Fibroblast of skin of left quadriceps (primary cell): Measurements from ENCODE around the gene NPC2.

ENCODE experiments used
- DNase-seq, 2 experiments: peaks; one replicate each; pipeline ENCODE4 v3.0.0-alpha.2; 2013; ENCODE audit warnings: low read depth in 2 of 2

NPC2 gene

GRCh38 chr14:74503291-74503937 lies 10.3 kb upstream of the NPC2 start:
- DNase-seq, result no peak

- no peak for DNase-seq
Measured at GRCh38 chr14:74502236-74503019, 9.3 kb upstream of the NPC2 start.

- no peak for DNase-seq
Measured at GRCh38 chr14:74501691-74502090, 8.6 kb upstream of the NPC2 start.

GRCh38 chr14:74501135-74501614 lies 8.1 kb upstream of the NPC2 start:
- DNase-seq, result peak; percentile 67 to 71

GRCh38 chr14:74500417-74501134 lies 7.5 kb upstream of the NPC2 start:
- no peak for DNase-seq

- DNase-seq, result no peak
Measured at GRCh38 chr14:74495356-74495755, 2.3 kb upstream of the NPC2 start.

GRCh38 chr14:74493343-74494261 lies 497 bp upstream of the NPC2 start, which contains the start of gene ISCA2:
Gene ISCA2, plus strand, starts transcription at chr14:74493765. Its CDS starts 10 bp downstream, at chr14:74493775.
- DNase-seq, result peak; percentile 98 to 99

GRCh38 chr14:74491956-74492775 lies 939 bp downstream of the NPC2 start:
- DNase-seq, result no peak

GRCh38 chr14:74490486-74490885 lies 2.6 kb downstream of the NPC2 start:
- DNase-seq, result no peak

GRCh38 chr14:74488786-74489397 lies 4.2 kb downstream of the NPC2 start:
- peak in 1 of 2 experiments; percentile 36 for DNase-seq

GRCh38 chr14:74486164-74486563 lies 6.9 kb downstream of the NPC2 start:
- DNase-seq, result no peak

- DNase-seq, result no peak
Measured at GRCh38 chr14:74483321-74483720, 9.8 kb downstream of the NPC2 start.

- DNase-seq, result no peak
Measured at GRCh38 chr14:74482571-74482970, 10.5 kb downstream of the NPC2 start.

GRCh38 chr14:74480046-74480445 lies 13.1 kb downstream of the NPC2 start:
- no peak for DNase-seq

- no peak for DNase-seq
Measured at GRCh38 chr14:74478996-74479635, 14.0 kb downstream of the NPC2 start.

GRCh38 chr14:74476607-74477006 lies 16.5 kb downstream of the NPC2 start:
- no peak for DNase-seq

GRCh38 chr14:74476107-74476506 lies 17.0 kb downstream of the NPC2 start:
- DNase-seq, result no peak

- peak; percentile 42 to 45 for DNase-seq
Measured at GRCh38 chr14:74475678-74476077, 17.4 kb downstream of the NPC2 start.

GRCh38 chr14:74474376-74474775 lies 18.7 kb downstream of the NPC2 start:
- no peak for DNase-seq
